Bronchial epithelial cell (primary cell): ENCODE data around the gene GDNF. TPM values are rescaled to one million over a fixed set of nuclear protein-coding genes. Genes with fewer than 3 reads are reported as not detected.
A peak's percentile ranks its signal among the peaks of the same experiment; 100 is the strongest.

Experiments used
- DNase-seq: peaks from one replicate; pipeline ENCODE4 v3.0.0-alpha.2; 2010; ENCODE audit warnings: low read depth
- FAIRE-seq: peaks from 2 replicates; lab custom pipeline; 2011; peaks lifted over from hg19 to GRCh38; lab: Jason Lieb, UNC
- H3K27me3 ChIP-seq: 2 replicates; pipeline ENCODE4 v1.5.1; 2011; ENCODE audit warnings: low read length; ENCODE audit not compliant: control insufficient read depth, insufficient read depth
- H3K36me3 ChIP-seq: 2 replicates; pipeline ENCODE4 v1.5.1; 2011; ENCODE audit warnings: low read length; ENCODE audit not compliant: control insufficient read depth, insufficient read depth
- H3K4me3 ChIP-seq: 2 replicates; pipeline ENCODE4 v1.5.1; 2011; ENCODE audit warnings: mild to moderate bottlenecking, low read depth, low read length, control low read depth
- CTCF ChIP-seq: IDR thresholded peaks from 2 replicates; pipeline ENCODE4 v1.5.1; 2011; ENCODE audit warnings: mild to moderate bottlenecking, moderate library complexity, low read length, control low read depth, inconsistent platforms; ENCODE audit not compliant: insufficient read depth, severe bottlenecking
- total RNA-seq: library from RNA; depleted of rRNA; stranded (reverse); fragments of >200 nt; gene quantifications from 2 replicates; pipeline ENCODE4 v1.2.1, GENCODE V29; 2014

GDNF gene
- total RNA-seq, 1 donor from 2014 or later = under 0.01 TPM

- peak; percentile 28 for DNase-seq
- FAIRE-seq = no peak
- H3K27me3 ChIP-seq = no peaks in the 10 kb centered on the region
These were observed 64.8 kb downstream of the GDNF start for GRCh38 chr5:37774912-37775483.

GRCh38 chr5:37773809-37774208 is 66.0 kb downstream of the GDNF start:
- no peaks in the 10 kb centered on the region for H3K36me3 ChIP-seq
- TF ChIP-seq CTCF = no peak
- no peak for FAIRE-seq

More at GRCh38 chr5:37774912-37775483, 64.8 kb downstream of the GDNF start:
- Histone ChIP-seq H3K4me3 (no peak overlapping the region), H3K36me3 (no peaks in the 10 kb centered on the region)
- TF ChIP-seq CTCF = peak; percentile 36

GRCh38 chr5:37772255-37772654 is 67.6 kb downstream of the GDNF start:
- no peak for TF ChIP-seq CTCF
- DNase-seq (no peak), FAIRE-seq (no peak)
- Histone ChIP-seq H3K4me3 (no peak overlapping the region), H3K27me3 (no peaks in the 10 kb centered on the region), H3K36me3 (no peaks in the 10 kb centered on the region)

More at GRCh38 chr5:37773809-37774208, 66.0 kb downstream of the GDNF start:
- no peak for DNase-seq
- Histone ChIP-seq H3K4me3 (no peak overlapping the region), H3K27me3 (no peaks in the 10 kb centered on the region)

- no peak for TF ChIP-seq CTCF
- DNase-seq (peak; percentile 74), FAIRE-seq (no peak)
- Histone ChIP-seq H3K4me3 (no peak overlapping the region), H3K27me3 (no peaks in the 10 kb centered on the region), H3K36me3 (no peaks in the 10 kb centered on the region)
These were observed 68.1 kb downstream of the GDNF start for GRCh38 chr5:37771731-37772130.

GRCh38 chr5:37771203-37771611 is 68.6 kb downstream of the GDNF start:
- DNase-seq (no peak), FAIRE-seq (no peak)
- H3K36me3 ChIP-seq = no peaks in the 10 kb centered on the region
- no peak overlapping the region for H3K4me3 ChIP-seq
- H3K27me3 ChIP-seq = no peaks in the 10 kb centered on the region
- TF ChIP-seq CTCF = no peak

- no peaks in the 10 kb centered on the region for H3K27me3 ChIP-seq
- FAIRE-seq (no peak), DNase-seq (no peak)
- TF ChIP-seq CTCF = no peak
- no peaks in the 10 kb centered on the region for H3K36me3 ChIP-seq
- no peak overlapping the region for H3K4me3 ChIP-seq
These were observed 69.1 kb downstream of the GDNF start for GRCh38 chr5:37770786-37771185.
